NCI-H187 treated with DMSO at 0.1 percent for 48 hours (cell line): ENCODE data around the gene PDE4A.
"Not testable (repeated sequence)": the region's sequence is repeated elsewhere in the genome, so short reads cannot be mapped to it uniquely, and the experiment has no call there.

ENCODE experiments used
- DNase-seq: peaks from one replicate; lab custom pipeline; 2025; lab: John Stamatoyannopoulos, UW

PDE4A gene

GRCh38 chr19:10420444-10421239, at the start of gene PDE4A:
Gene PDE4A (plus strand): TSS chr19:10420538. CDS start chr19:10420765, 227 bp downstream.
- no peak for DNase-seq

- DNase-seq = no peak
These were observed 47.6 kb upstream of the PDE4A start for GRCh38 chr19:10372690-10373089.

- DNase-seq = no peak
These were observed 45.4 kb upstream of the PDE4A start for GRCh38 chr19:10374931-10375330.

- not testable (repeated sequence) for DNase-seq
These were observed 43.1 kb upstream of the PDE4A start for GRCh38 chr19:10377140-10377640.

GRCh38 chr19:10378124-10378523, 42.2 kb upstream of the PDE4A start:
- no peak for DNase-seq

GRCh38 chr19:10379880-10380312, 40.4 kb upstream of the PDE4A start:
- no peak for DNase-seq

GRCh38 chr19:10380313-10381102, 39.8 kb upstream of the PDE4A start, which contains the start of gene TYK2:
Gene TYK2 (minus strand): TSS chr19:10380572. CDS start chr19:10378406, 2,166 bp downstream.
- peak; percentile 79 for DNase-seq

GRCh38 chr19:10383223-10383499, 37.2 kb upstream of the PDE4A start:
- DNase-seq = not testable (repeated sequence)

- no peak for DNase-seq
These were observed 35.8 kb upstream of the PDE4A start for GRCh38 chr19:10384580-10384979.

- DNase-seq = no peak
These were observed 31.4 kb upstream of the PDE4A start for GRCh38 chr19:10388957-10389356.

GRCh38 chr19:10389863-10390262, 30.5 kb upstream of the PDE4A start:
- DNase-seq = no peak

GRCh38 chr19:10390652-10391286, 29.6 kb upstream of the PDE4A start:
- no peak for DNase-seq

GRCh38 chr19:10392120-10392519, 28.2 kb upstream of the PDE4A start:
- DNase-seq = no peak

GRCh38 chr19:10393137-10393536, 27.2 kb upstream of the PDE4A start:
- DNase-seq = no peak

GRCh38 chr19:10395003-10395402, 25.3 kb upstream of the PDE4A start:
- no peak for DNase-seq

GRCh38 chr19:10395436-10395835, 24.9 kb upstream of the PDE4A start:
- no peak for DNase-seq

GRCh38 chr19:10395917-10396316, 24.4 kb upstream of the PDE4A start:
- no peak for DNase-seq

- no peak for DNase-seq
These were observed 21.5 kb upstream of the PDE4A start for GRCh38 chr19:10398819-10399218.

- not testable (repeated sequence) for DNase-seq
These were observed 21.0 kb upstream of the PDE4A start for GRCh38 chr19:10399340-10399739.

- DNase-seq = no peak
These were observed 20.5 kb upstream of the PDE4A start for GRCh38 chr19:10399878-10400277.

GRCh38 chr19:10402441-10403038, 17.8 kb upstream of the PDE4A start:
- DNase-seq = no peak
